GM18517 (cell line): ENCODE results near the gene PARVB.

Experiments
- ATAC-seq: cut with Tn5 transposase; IDR thresholded peaks from one replicate; pipeline ENCODE4 v1.9.1; 2021; ENCODE audit warnings: mild to moderate bottlenecking, moderate library complexity; ENCODE audit not compliant: unreplicated experiment

PARVB gene

DNA sequence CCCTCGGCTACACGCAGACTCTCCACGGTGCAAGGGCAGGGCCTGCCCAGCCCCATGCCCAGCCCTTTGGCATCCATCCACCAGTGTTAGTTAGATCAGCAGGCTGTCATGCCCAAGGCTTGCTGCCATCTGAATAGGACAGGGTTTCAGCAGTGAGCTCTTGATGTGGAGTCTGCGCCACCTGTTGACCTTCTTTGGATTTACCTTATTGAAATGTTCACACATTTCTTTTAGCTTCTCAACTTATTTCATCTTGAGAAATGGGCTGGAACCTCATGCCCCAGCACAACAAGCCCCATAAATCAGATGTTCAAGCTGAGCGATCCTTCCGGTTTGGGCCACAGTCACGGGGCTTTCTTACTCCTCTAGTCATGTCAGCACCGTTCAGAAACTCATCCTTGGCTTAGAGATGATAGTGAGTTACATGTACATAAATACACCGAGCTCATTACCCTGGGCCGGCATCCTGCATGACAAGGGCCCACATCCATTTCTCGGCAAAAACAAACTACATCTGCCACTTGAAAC, 61.7 kb downstream of the PARVB start:
- no peak for ATAC-seq

GRCh38 chr22:44086271-44087088, 62.4 kb downstream of the PARVB start:
- ATAC-seq = no peak

- no peak for ATAC-seq
Measured at GRCh38 chr22:44087089-44087430, 63.0 kb downstream of the PARVB start.

DNA sequence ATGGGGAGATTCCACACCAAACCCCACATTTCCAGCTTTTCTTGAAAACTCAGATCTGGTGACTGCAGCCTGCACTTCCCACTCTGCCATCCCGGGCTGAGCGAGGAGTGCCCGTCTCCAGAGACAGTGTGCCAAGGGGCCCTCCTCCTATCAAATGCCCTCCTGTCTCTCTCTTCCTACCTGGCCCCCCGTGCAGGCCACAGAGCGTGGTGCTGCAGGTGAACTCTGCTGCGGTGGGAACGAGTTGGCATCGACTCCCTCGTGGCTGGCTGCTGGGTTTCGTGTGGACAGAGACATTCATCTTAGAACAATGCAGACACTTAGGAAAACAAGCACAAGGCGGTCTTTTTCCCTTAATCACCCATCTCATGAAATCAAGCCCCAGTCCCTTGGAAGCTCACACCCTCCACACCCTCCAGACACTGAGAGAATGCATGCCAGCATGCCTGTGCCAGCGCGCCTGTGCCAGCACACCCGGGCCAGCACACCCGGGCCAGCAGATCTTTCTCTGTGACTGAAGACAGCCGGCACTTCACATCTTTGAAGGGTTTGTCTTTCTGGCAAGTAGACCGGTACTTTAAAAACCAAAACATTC, 65.0 kb downstream of the PARVB start:
- ATAC-seq = no peak

- no peak for ATAC-seq
Measured at GRCh38 chr22:44089717-44090570, 65.8 kb downstream of the PARVB start.

DNA sequence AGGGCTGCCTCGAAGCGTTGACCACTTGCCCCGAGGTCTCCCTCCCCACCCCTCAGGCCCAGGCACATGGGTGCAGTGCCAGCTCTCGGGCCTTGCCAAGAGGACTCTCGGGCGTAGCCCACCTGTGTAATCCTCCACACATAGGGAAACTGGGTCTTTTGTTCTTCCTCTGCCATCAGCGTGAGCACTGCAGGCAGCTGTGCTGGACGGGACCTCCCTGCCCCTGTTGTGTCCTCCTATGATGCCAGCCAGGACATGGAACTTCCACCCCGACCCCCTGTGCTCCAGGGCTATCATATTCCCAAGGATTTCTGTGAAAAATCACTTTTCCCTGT, 66.4 kb downstream of the PARVB start:
- no peak for ATAC-seq

- ATAC-seq = no peak
Measured at GRCh38 chr22:44091021-44091721, 67.1 kb downstream of the PARVB start.

DNA sequence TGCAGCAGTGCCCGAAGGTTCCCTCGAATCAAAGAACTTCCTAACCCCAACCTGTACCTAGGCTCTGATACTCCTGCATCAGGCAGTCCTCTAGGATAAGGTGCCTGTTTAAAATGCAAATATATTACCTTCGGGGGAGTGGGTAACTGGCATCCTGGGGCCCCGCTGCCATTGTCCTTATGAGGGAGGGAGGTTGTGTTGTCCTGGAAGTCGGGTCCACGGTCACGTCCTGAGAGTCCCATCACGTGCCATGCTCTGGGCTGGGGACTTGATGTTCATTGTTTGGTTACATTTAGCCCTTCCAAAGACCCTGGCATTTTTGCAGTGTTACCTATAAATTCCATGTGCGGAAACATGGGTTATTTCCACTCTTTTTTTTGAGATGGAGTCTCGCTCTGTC, 67.6 kb downstream of the PARVB start:
- no peak for ATAC-seq

- no peak for ATAC-seq
Measured at GRCh38 chr22:44092636-44093220, 68.6 kb downstream of the PARVB start.

DNA sequence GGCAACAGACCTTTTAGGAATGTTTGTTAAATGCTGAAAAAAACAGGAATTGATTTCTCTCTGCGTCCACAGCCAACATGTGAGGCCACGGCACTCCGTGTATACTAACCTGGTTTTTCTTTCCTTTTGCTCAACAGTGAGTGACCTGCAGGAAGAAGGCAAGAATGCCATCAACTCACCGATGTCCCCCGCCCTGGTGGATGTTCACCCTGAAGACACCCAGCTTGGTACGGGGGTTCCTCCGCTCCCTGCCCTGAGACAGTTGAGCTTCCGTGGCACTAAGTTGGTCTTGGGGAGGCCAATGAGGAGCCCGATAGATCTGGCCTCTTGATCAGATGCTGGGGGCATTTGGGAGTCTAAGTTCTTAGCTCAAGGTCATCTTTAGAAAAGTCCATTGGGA, 69.7 kb downstream of the PARVB start:
- no peak for ATAC-seq

- no peak for ATAC-seq
Measured at GRCh38 chr22:44094751-44095302, 70.7 kb downstream of the PARVB start.

DNA sequence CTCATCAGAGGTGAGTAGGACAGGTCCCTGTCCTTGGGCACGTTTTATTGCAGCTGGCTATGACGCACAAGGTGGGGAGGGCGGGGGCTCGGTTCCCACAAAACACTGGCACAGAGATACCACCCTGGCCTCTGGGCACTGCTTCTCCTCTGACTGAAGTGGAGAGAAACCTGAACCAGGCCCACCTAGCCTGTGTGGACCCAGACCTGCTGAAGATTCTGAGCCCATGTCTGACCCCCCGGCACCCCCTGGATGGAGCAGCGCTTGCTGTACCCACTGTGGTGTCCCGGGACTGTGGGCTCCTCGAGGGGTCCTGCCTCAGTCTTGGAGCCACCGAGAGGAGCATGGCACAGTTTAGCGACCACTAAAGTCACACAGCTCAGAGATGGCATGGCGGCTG, 72.6 kb downstream of the PARVB start:
- ATAC-seq = no peak

DNA sequence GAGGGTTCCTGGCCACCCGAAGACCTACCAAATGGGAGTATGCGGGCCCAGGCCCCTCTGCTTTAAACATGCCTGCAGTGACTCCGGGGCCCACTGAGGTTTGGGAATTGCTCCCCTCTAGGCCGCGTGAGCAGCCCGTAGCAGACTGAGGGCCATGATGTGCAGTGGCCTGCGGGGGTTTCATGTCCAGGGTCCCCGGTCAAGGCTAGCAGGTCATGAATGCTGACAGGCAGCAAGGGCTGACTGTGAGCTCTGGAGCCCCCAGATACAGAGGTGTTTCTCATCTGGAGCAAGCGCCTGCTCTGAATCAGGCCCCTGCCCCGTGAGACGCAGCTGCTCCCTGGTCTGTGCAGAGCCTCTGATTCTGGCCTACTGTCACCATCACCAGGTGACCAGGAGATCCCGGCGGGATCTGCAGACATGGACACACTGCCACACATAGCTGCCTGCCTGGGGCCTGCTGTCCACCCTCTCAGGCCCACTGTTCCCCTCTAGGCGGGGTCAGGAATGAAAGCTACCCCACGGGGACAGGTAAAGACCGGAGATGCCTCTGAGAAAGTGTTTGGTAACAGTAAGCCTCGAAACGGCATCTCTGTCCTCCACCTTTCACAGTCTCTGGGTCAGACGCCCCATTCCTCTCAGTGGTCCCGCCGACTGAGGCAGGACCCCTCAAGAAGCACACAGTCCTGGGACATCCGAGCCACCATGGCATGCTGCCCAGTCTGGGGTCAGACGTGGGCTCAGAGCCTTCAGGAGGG, 73.3 kb downstream of the PARVB start:
- no peak for ATAC-seq

DNA sequence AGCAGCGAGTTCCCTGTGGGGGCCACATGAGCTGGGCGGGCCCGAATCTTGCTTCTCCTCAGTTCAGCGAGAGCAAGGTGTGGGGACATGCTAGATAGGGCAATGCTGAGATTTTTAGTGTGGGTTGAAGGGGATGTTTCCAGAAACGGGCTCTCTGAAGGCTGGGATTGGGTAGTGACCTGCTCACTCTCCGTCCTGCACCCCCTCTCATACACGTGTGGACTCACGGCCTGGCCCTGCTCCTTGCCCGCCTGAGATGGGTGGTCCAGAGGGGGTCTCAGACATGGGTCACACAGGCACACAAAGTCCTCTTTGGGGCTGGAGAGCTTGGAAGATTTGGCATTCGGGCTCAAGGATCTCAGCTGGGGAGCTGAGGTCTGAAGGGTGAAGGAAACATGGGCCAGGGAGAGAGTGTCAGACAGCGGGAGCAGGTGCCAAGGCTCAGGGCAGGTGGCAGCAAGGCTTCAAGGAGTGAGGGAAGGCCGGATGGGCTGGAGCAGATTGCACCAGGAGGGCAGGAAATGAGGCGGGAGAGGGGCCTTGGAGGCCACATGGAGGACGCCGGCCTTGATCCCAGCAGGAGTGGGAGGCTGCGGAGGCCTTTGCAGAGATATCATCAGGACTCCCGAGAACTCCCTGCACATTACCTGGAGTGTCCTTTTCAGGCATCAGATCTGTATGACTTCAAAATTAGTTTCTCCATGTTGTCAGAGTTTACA, 74.1 kb downstream of the PARVB start:
- no peak for ATAC-seq

- no peak for ATAC-seq
Measured at GRCh38 chr22:44098966-44099530, 74.9 kb downstream of the PARVB start.

DNA sequence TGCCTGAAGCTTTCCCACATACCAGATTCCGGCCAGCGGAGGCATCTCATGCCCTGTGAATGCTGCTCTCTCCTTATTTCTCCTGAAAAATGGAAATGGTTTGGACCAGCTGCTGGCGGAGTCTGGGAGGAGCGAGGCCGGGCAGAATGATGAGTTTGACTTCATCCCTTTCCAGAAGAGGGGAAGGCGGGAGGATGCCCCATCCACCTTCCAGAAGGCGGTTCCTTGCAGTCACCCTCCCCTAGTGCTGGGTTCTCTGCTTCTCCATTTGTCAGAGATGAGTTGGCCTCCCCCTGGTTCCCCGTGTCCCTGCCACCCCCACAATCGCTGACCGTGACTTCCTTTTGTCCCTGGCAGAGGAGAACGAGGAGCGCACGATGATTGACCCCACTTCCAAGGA, 75.6 kb downstream of the PARVB start:
- ATAC-seq = no peak

GRCh38 chr22:44100411-44100810, 76.3 kb downstream of the PARVB start:
- ATAC-seq = no peak

- ATAC-seq = no peak
Measured at GRCh38 chr22:44102121-44102520, 78.0 kb downstream of the PARVB start.

DNA sequence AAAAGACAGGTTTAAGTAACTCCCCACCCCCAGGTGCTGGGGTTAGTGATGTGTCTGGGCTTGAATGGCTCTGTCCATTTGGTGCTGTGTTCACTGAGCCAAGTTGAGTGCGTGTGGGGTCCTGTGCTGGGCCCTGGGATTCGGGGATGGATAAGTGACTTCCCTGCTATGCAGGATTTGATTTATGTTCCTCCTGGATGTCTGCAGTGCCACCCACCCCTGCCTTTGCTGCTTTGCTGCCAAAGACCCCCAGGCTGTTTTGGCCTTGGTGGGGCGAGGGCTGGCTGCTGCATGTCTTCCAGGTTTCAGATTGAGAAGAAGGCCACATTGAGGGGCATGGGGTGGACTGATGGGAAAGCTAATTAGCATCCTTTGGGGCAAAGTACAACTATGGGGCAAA, 78.8 kb downstream of the PARVB start:
- no peak for ATAC-seq
